HCT116 (cell line): ENCODE data around the gene HK3. TPM values are rescaled to one million over a fixed set of nuclear protein-coding genes. Genes with fewer than 3 reads are reported as not detected.

ENCODE experiments used
- ATAC-seq: fragments of 200-7000 bp; cut with Tn5 transposase; 2 replicates; pipeline ENCODE4 v1.9.1; 2020; ENCODE audit warnings: mild to moderate bottlenecking, moderate library complexity
- BruUV-seq: library from RNA; stranded (reverse); fragments of 400-500 nt; replicated peaks from 2 replicates; lab custom pipeline; 2021; lab: Mats Ljungman, UMichigan
- CTCF ChIA-PET: fragments of 300-600 bp; sonication (Branson Sonifier 250); formaldehyde crosslinking; loops from one replicate; lab custom pipeline; 2021; ENCODE audit warnings: antibody characterized with exemption; lab: Charles Lee
- POLR2A ChIA-PET: fragments of 300-600, 350-600 bp; sonication (Branson Sonifier 250); formaldehyde crosslinking; loops from one replicate; lab custom pipeline; 2021; ENCODE audit warnings: antibody characterized with exemption; lab: Charles Lee
- RAD21 ChIA-PET, 2 experiments: fragments of 300-600 bp; sonication (Branson Sonifier 250); formaldehyde crosslinking; loops; one replicate each; lab custom pipeline; 2023; ENCODE audit warnings: low total read pairs in 2 of 2; ENCODE audit not compliant: uncharacterized antibody in 2 of 2, unreplicated experiment in 2 of 2, low non-redundant PET in 1 of 2; lab: Charles Lee
- DNase-seq: peaks from one replicate; pipeline ENCODE4 v3.0.0-alpha.2; 2010; ENCODE audit warnings: low read depth, low spot score
- H2AFZ ChIP-seq: fragments of 200-600 bp; shearing (Covaris generic), sonication (generic); 2 replicates; pipeline ENCODE4 v1.6.1; 2017; ENCODE audit warnings: low read depth, mixed run types, mixed read lengths, antibody characterized with exemption, low read length; ENCODE audit not compliant: poor library complexity, severe bottlenecking
- H3K27ac ChIP-seq: 2 replicates; pipeline ENCODE4 v1.5.1; 2012; ENCODE audit warnings: low read depth, low read length
- H3K27me3 ChIP-seq: fragments of 200-600 bp; sonication (generic); 2 replicates; pipeline ENCODE4 v1.6.1; 2016; ENCODE audit warnings: mixed run types, low read length, mixed read lengths; ENCODE audit not compliant: insufficient read depth
- H3K36me3 ChIP-seq, 2 experiments: fragments of 200-500 bp in 1 of 2; fragments of 200-600 bp in 1 of 2; sonication (Bioruptor generic) in 1 of 2; sonication (generic) in 1 of 2; 2 replicates each; pipeline versions ENCODE4 v1.5.1 to v1.6.1; 2014 to 2016; ENCODE audit warnings: low read length in 2 of 2, inconsistent platforms in 1 of 2, mixed read lengths in 1 of 2, mixed run types in 1 of 2; ENCODE audit not compliant: insufficient read depth in 2 of 2, control insufficient read depth in 1 of 2
- H3K4me1 ChIP-seq, 2 experiments: fragments of 200-600 bp in 1 of 2; sonication (generic) in 1 of 2; 2 replicates each; pipeline versions ENCODE4 v1.5.1 to v1.6.1; 2012 to 2017; ENCODE audit warnings: low read length in 2 of 2, inconsistent platforms in 1 of 2, mild to moderate bottlenecking in 1 of 2, mixed read lengths in 1 of 2, mixed run types in 1 of 2, moderate library complexity in 1 of 2; ENCODE audit not compliant: insufficient read depth in 2 of 2, control insufficient read depth in 1 of 2
- H3K4me2 ChIP-seq: fragments of 200-600 bp; sonication (generic); 2 replicates; pipeline ENCODE4 v1.6.1; 2017; ENCODE audit warnings: mixed run types, low read length, mixed read lengths
- H3K4me3 ChIP-seq, 2 experiments: fragments of 200-600 bp in 1 of 2; sonication (generic) in 1 of 2; replicated peaks in 1 of 2; 2 replicates each; pipeline ENCODE4 v1.5.1; 2011 to 2016; ENCODE audit warnings: low read length in 2 of 2, control low read depth in 1 of 2, low read depth in 1 of 2, mild to moderate bottlenecking in 1 of 2, mixed read lengths in 1 of 2, mixed run types in 1 of 2
- H3K79me2 ChIP-seq: fragments of 200-600 bp; sonication (generic); 2 replicates; pipeline ENCODE4 v1.6.1; 2017; ENCODE audit warnings: mild to moderate bottlenecking, mixed run types, low read length, moderate library complexity, mixed read lengths; ENCODE audit not compliant: insufficient read depth
- H3K9ac ChIP-seq: fragments of 200-600 bp; sonication (generic); 2 replicates; pipeline ENCODE4 v1.6.1; 2016; ENCODE audit warnings: low read length, mixed read lengths
- H3K9me2 ChIP-seq: fragments of 200-600 bp; sonication (generic), shearing (Covaris generic); 2 replicates; pipeline ENCODE4 v1.6.1; 2017; ENCODE audit warnings: mixed run types, mild to moderate bottlenecking, moderate library complexity; ENCODE audit not compliant: insufficient read depth
- H3K9me3 ChIP-seq, 2 experiments: fragments of 200-500 bp in 1 of 2; fragments of 200-600 bp in 1 of 2; sonication (Bioruptor generic) in 1 of 2; sonication (generic) in 1 of 2; 2 replicates each; pipeline ENCODE4 v1.6.1; 2014 to 2017; ENCODE audit warnings: low read length in 2 of 2, mixed read lengths in 2 of 2, inconsistent platforms in 1 of 2, low read depth in 1 of 2, mild to moderate bottlenecking in 1 of 2, mixed run types in 1 of 2, moderate library complexity in 1 of 2; ENCODE audit not compliant: control insufficient read depth in 1 of 2, insufficient read depth in 1 of 2
- H4K20me1 ChIP-seq: fragments of 200-600 bp; sonication (generic), shearing (Covaris generic); 2 replicates; pipeline ENCODE4 v1.6.1; 2017; ENCODE audit warnings: mixed run types, mild to moderate bottlenecking, moderate library complexity; ENCODE audit not compliant: insufficient read depth
- CBX3 ChIP-seq: IDR thresholded peaks from 2 replicates; pipeline ENCODE4 v1.6.1; 2012; ENCODE audit warnings: low read depth
- EGR1 ChIP-seq: IDR thresholded peaks from 2 replicates; pipeline ENCODE4 v1.6.1; 2012; ENCODE audit warnings: low read depth
- EZH2 ChIP-seq: fragments of 200-600 bp; sonication (generic); IDR thresholded peaks from 2 replicates; pipeline ENCODE4 v1.6.1; 2017; ENCODE audit warnings: antibody characterized with exemption, mixed run types
- EZH2phosphoT487 ChIP-seq: fragments of 200-600 bp; IDR thresholded peaks from 2 replicates; pipeline ENCODE4 v1.6.1; 2018; ENCODE audit warnings: antibody characterized with exemption, borderline replicate concordance
- FOSL1 ChIP-seq: IDR thresholded peaks from 2 replicates; pipeline ENCODE4 v1.6.1; 2012; ENCODE audit warnings: low read depth
- JUND ChIP-seq: IDR thresholded peaks from 2 replicates; pipeline ENCODE4 v1.6.1; 2012
- POLR2A ChIP-seq: IDR thresholded peaks from 2 replicates; pipeline ENCODE4 v1.7.0; 2011; ENCODE audit warnings: borderline replicate concordance; ENCODE audit not compliant: insufficient read depth, insufficient read length; ENCODE audit errors: extremely low read depth
- POLR2AphosphoS5 ChIP-seq: IDR thresholded peaks from 2 replicates; pipeline ENCODE4 v1.6.1; 2011; ENCODE audit warnings: mild to moderate bottlenecking, low read depth, low read length, moderate library complexity
- REST ChIP-seq: IDR thresholded peaks from 2 replicates; pipeline ENCODE4 v1.6.1; 2012; ENCODE audit warnings: low read depth
- SRF ChIP-seq: IDR thresholded peaks from 2 replicates; pipeline ENCODE4 v1.6.1; 2012; ENCODE audit warnings: low read depth
- YY1 ChIP-seq: IDR thresholded peaks from 2 replicates; pipeline ENCODE4 v1.6.1; 2011; ENCODE audit warnings: low read length, low read depth, moderate library complexity, mild to moderate bottlenecking; ENCODE audit not compliant: insufficient replicate concordance; ENCODE audit errors: extremely low read depth
- ZBTB33 ChIP-seq: IDR thresholded peaks from 2 replicates; pipeline ENCODE4 v1.6.1; 2011; ENCODE audit warnings: mild to moderate bottlenecking, low read length, moderate library complexity; ENCODE audit not compliant: insufficient replicate concordance; ENCODE audit errors: extremely low read depth
- ZFX ChIP-seq: fragments of 450-650 bp; IDR thresholded peaks from 2 replicates; pipeline ENCODE4 v1.6.1; 2017
- ZNF274 ChIP-seq: fragments of 200-500 bp; sonication (Bioruptor generic); IDR thresholded peaks from 2 replicates; pipeline ENCODE4 v1.6.1; 2014; ENCODE audit warnings: mild to moderate bottlenecking, low read depth, low read length, inconsistent platforms
- intact Hi-C: fragments of 100-400 bp; cut with micrococcal nuclease; formaldehyde crosslinking; loops from 2 replicates; pipeline ENCODE4 v1.10.0; 2022
- total RNA-seq: library from RNA; stranded (reverse); gene quantifications from one replicate; pipeline ENCODE4 v1.2.1, GENCODE V29; 2021; ENCODE audit not compliant: unreplicated experiment
- TF ChIP-seq, protein P1 (sequence below), 3 experiments: fragments of 200-600 bp in 1 of 3; sonication (generic) in 1 of 3; IDR thresholded peaks in 2 of 3; conservative IDR thresholded peaks in 1 of 3; 2 replicates each; pipeline ENCODE4 v1.5.1; 2012 to 2017; ENCODE audit warnings: low read depth in 2 of 3, low read length in 2 of 3, antibody characterized with exemption in 1 of 3, borderline replicate concordance in 1 of 3, control low read depth in 1 of 3, mild to moderate bottlenecking in 1 of 3, mixed read lengths in 1 of 3, mixed run types in 1 of 3, moderate library complexity in 1 of 3; ENCODE audit not compliant: insufficient read depth in 1 of 3
- TF ChIP-seq, protein P2 (sequence below): IDR thresholded peaks from 2 replicates; pipeline ENCODE4 v1.6.1; 2012

HK3 gene
- total RNA-seq, 1 experiment from 2014 or later, result 0.30 TPM

GRCh38 chr5:176874198-176874780 lies 24.9 kb downstream of the HK3 start (continued):
- TF ChIP-seq REST (no peak), EGR1 (no peak), SRF (no peak), ZFX (no peak)
- TF ChIP-seq, protein P1, sequence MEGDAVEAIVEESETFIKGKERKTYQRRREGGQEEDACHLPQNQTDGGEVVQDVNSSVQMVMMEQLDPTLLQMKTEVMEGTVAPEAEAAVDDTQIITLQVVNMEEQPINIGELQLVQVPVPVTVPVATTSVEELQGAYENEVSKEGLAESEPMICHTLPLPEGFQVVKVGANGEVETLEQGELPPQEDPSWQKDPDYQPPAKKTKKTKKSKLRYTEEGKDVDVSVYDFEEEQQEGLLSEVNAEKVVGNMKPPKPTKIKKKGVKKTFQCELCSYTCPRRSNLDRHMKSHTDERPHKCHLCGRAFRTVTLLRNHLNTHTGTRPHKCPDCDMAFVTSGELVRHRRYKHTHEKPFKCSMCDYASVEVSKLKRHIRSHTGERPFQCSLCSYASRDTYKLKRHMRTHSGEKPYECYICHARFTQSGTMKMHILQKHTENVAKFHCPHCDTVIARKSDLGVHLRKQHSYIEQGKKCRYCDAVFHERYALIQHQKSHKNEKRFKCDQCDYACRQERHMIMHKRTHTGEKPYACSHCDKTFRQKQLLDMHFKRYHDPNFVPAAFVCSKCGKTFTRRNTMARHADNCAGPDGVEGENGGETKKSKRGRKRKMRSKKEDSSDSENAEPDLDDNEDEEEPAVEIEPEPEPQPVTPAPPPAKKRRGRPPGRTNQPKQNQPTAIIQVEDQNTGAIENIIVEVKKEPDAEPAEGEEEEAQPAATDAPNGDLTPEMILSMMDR (IDR thresholded peaks at IDR 0.05 in 2 of 3, conservative IDR thresholded peaks at IDR 0.05 in 1 of 3; ENCODE audit: borderline replicate concordance in 1 of 3, insufficient read depth in 1 of 3, low read depth in 2 of 3, low read length in 2 of 3), result no peak

- RAD21 ChIA-PET, result no interaction called here
- BruUV-seq, result no TSS peak
- Histone ChIP-seq H3K79me2 (no peaks in the 10 kb centered on the region), H3K36me3 (no peaks in the 10 kb centered on the region), H3K9me2 (no peaks in the 10 kb centered on the region), H3K27ac (no peak overlapping the region), H4K20me1 (no peaks in the 10 kb centered on the region), H3K27me3 (no peaks in the 10 kb centered on the region), H3K9me3 (no peaks in the 10 kb centered on the region), H3K4me3 (no peak overlapping the region), H3K9ac (no peak overlapping the region), H3K4me2 (no peak overlapping the region), H3K4me1 (no peaks in the 10 kb centered on the region), H2AFZ (no peak overlapping the region)
- DNase-seq (no peak), ATAC-seq (no peak)
- CTCF ChIA-PET, result no interaction called here
- POLR2A ChIA-PET, result no interaction called here
- intact Hi-C loops, result no loop called here
- no peak for TF ChIP-seq CBX3
- TF ChIP-seq EZH2phosphoT487, result no peak
- TF ChIP-seq POLR2AphosphoS5, result no peak
- TF ChIP-seq, protein P2, sequence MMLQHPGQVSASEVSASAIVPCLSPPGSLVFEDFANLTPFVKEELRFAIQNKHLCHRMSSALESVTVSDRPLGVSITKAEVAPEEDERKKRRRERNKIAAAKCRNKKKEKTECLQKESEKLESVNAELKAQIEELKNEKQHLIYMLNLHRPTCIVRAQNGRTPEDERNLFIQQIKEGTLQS, result no peak
- no peak for TF ChIP-seq ZFX
- no peak for TF ChIP-seq ZNF274
- no peak for TF ChIP-seq ZBTB33
- TF ChIP-seq YY1, result no peak
- no peak for TF ChIP-seq POLR2A
- TF ChIP-seq EZH2, result no peak
- TF ChIP-seq FOSL1, result no peak
- no peak for TF ChIP-seq EGR1
- no peak for TF ChIP-seq JUND
Observed at GRCh38 chr5:176873541-176874172, 25.5 kb downstream of the HK3 start.
